HEK293 (cell line): ENCODE results near the gene RPS6KA5.

Experiments used
- CTCF ChIP-seq: fragments of 450-650 bp; formaldehyde crosslinking; IDR thresholded peaks from 2 replicates; pipeline ENCODE4 v1.5.1; 2016; ENCODE audit warnings: missing biosample characterization, missing genetic modification characterization
- ZBTB21 ChIP-seq: fragments of 450-650 bp; formaldehyde crosslinking; IDR thresholded peaks from 2 replicates; pipeline ENCODE4 v1.5.1; 2017; ENCODE audit warnings: missing biosample characterization, missing genetic modification characterization
- ZNF311 ChIP-seq: fragments of 450-650 bp; formaldehyde crosslinking; IDR thresholded peaks from 2 replicates; pipeline ENCODE4 v1.5.1; 2017; ENCODE audit warnings: missing biosample characterization, missing genetic modification characterization, borderline replicate concordance
- ZNF514 ChIP-seq: fragments of 450-650 bp; formaldehyde crosslinking; IDR thresholded peaks from 2 replicates; pipeline ENCODE4 v1.5.1; 2016; ENCODE audit warnings: missing biosample characterization, missing genetic modification characterization

- no peak for TF ChIP-seq ZNF311
- TF ChIP-seq CTCF (tag by site-specific recombination), result no peak
- no peak for TF ChIP-seq ZNF514 (tag by site-specific recombination)
- no peak for TF ChIP-seq ZBTB21
These were observed 138.3 kb downstream of the RPS6KA5 start for GRCh38 chr14:90922141-90922540.
